Psoas muscle (tissue), 8 donors: Measurements from ENCODE around the gene ELAVL2. TPM values are rescaled to one million over a fixed set of nuclear protein-coding genes. Genes with fewer than 3 reads are reported as not detected.

Experiments used
- ATAC-seq, 4 donors: fragments of 200-7000 bp; cut with Tn5 transposase; one replicate each; pipeline ENCODE4 v1.9.1; 2020; ENCODE audit warnings: moderate library complexity in 3 of 4, mild to moderate bottlenecking in 2 of 4
- DNase-seq, 2 donors: peaks; one replicate each; pipeline ENCODE4 v3.0.0-alpha.2; 2020
- H3K27ac ChIP-seq: fragments of 200-600 bp; one replicate; pipeline ENCODE4 v1.8.0; 2022
- H3K27me3 ChIP-seq, 3 donors: fragments of 200-600 bp in 1 of 3; one replicate each; pipeline versions ENCODE4 v1.6.1 to v1.8.0; 2013 to 2022; ENCODE audit warnings: low read length in 2 of 3, mild to moderate bottlenecking in 2 of 3, moderate library complexity in 1 of 3; ENCODE audit not compliant: insufficient read depth in 3 of 3
- H3K36me3 ChIP-seq, 2 donors: fragments of 200-600 bp in 1 of 2; one replicate each; pipeline versions ENCODE4 v1.6.1 to v1.8.0; 2013 to 2022; ENCODE audit warnings: low read depth in 1 of 2, mild to moderate bottlenecking in 1 of 2, moderate library complexity in 1 of 2; ENCODE audit not compliant: insufficient read depth in 1 of 2
- H3K4me1 ChIP-seq: fragments of 200-600 bp; one replicate; pipeline ENCODE4 v1.8.0; 2022
- H3K4me3 ChIP-seq: fragments of 200-600 bp; one replicate; pipeline ENCODE4 v1.8.0; 2022; ENCODE audit warnings: mild to moderate bottlenecking
- H3K9me3 ChIP-seq: fragments of 200-600 bp; one replicate; pipeline ENCODE4 v1.8.0; 2022
- CTCF ChIP-seq: fragments of 200-600 bp; IDR thresholded peaks from one replicate; pipeline ENCODE4 v1.8.0; 2022; ENCODE audit warnings: antibody characterized with exemption
- WGBS, 3 donors: extraction: QIAGEN DNeasy Blood & Tissue Kit; methylation state at CpG; one replicate each; pipeline versions ENCODE4 v1.1.6 to v1.1.7; 2013; 5-methylcytosine and 5-hydroxymethylcytosine counted together
- intact Hi-C, 2 donors: fragments of 100-400 bp; cut with DNase I; formaldehyde crosslinking; loops; one replicate each; pipeline versions ENCODE4 v1.11.0 to v1.14.2; 2022
- polyA plus RNA-seq, 3 donors: library from polyadenylated mRNA; stranded (reverse); fragments of 200-250 nt; gene quantifications; one replicate each; pipeline ENCODE4 v1.2.3, GENCODE V29; 2013
- total RNA-seq, 4 donors: library from RNA; stranded (reverse); fragmentation: NEBNext Ultra II Directional in 2 of 4; extraction: Animal tissue kit (Norgen Biotek cat#: 25700) in 2 of 4; gene quantifications; one replicate each; pipeline versions ENCODE4 v1.2.1 to v1.2.4, GENCODE V29; 2021 to 2023
- donor health status: healthy with polysubstance abuse.
- donor health status: DM: no; HTN: no; CAD: no; lungs with moderate emphysema.
- donor health status: Bipolar disorder and iron deficiency.
- donor health status: healthy.
- donor health status: DM: yes; HTN: yes; CAD: no.
- donor health status: DM: no; HTN: no; CAD: no.
- donor health status: DM: no; HTN: no; CAD: no.
- donor health status: DM: yes; HTN: yes; CAD: no.

The ELAVL2 gene
- total and polyA plus RNA-seq, 7 donors = 0.03 to 0.32 (median 0.04) TPM; not detected in 4

- ATAC-seq (no peak), DNase-seq (no peak)
- Histone ChIP-seq H3K4me1 (no peaks in the 10 kb centered on the region), H3K27ac (no peak overlapping the region), H3K36me3 (no peaks in the 10 kb centered on the region), H3K9me3 (no peaks in the 10 kb centered on the region), H3K4me3 (no peak overlapping the region), H3K27me3 (peaks cover 0 to 28% (median 17%) of the 10 kb centered on the region in 3 donors)
- no peak for TF ChIP-seq CTCF
- intact Hi-C loops = no loop called here
- 70 to 81% (median 73%) methylated on average over 3 of the region's 3 CpGs for WGBS, 3 donors
These were observed 11.8 kb downstream of the ELAVL2 start for GRCh38 chr9:23814243-23814642.

DNA sequence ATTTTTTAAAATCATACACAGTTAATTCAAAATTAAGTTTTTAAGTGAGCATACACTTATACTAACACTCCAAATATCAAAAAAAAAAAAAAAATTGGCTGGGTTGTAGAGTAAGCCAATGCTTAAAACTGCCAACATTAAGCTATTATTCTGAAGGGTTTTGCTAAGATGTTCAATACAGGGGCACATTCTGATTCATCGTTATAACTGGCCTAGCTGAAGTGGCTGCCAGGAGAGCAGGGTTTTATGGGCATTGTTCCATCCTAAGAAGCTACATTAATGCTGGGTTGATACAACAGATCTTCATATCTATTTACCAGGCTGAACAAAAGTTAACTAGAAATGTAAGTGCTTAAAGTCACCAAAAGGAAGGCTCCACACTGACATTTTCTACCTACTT, 13.4 kb downstream of the ELAVL2 start:
- Histone ChIP-seq H3K27me3 (peaks cover 0 to 14% (median 9%) of the 10 kb centered on the region in 3 donors), H3K36me3 (no peaks in the 10 kb centered on the region), H3K4me3 (no peak overlapping the region), H3K27ac (no peak overlapping the region), H3K9me3 (no peaks in the 10 kb centered on the region), H3K4me1 (no peaks in the 10 kb centered on the region)
- ATAC-seq (no peak), DNase-seq (no peak)
- 53 to 77% (median 58%) methylated on average over 1 of the region's 1 CpG for WGBS, 3 donors
- intact Hi-C loops = no loop called here
- no peak for TF ChIP-seq CTCF

DNA sequence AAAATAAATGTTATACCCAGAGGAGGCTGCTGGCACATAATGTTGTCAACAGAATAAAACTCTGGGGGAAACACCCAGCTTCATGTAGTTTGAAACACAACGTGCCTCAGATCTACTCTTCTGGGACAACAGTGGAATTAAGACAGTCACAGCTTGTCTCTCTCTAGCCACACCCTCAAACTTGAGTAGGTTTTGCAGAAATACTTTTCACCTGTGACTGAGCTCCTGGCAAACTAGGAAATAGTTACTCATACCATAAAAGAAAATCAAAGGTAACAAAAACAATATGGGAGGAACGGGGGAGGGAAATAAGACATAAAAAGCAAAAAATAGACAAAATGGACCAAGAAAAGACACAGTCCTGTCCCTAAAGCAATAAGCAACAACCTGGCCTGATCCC, 14.4 kb downstream of the ELAVL2 start:
- DNase-seq (no peak), ATAC-seq (no peak)
- Histone ChIP-seq H3K4me3 (no peak overlapping the region), H3K9me3 (no peaks in the 10 kb centered on the region), H3K27ac (no peak overlapping the region), H3K27me3 (peaks cover 0 to 9% (median 6%) of the 10 kb centered on the region in 3 donors), H3K36me3 (no peaks in the 10 kb centered on the region), H3K4me1 (no peaks in the 10 kb centered on the region)
- intact Hi-C loops = no loop called here
- WGBS, 3 donors = 58 to 69% (median 61%) methylated on average over 2 of the region's 2 CpGs
- TF ChIP-seq CTCF = no peak

DNA sequence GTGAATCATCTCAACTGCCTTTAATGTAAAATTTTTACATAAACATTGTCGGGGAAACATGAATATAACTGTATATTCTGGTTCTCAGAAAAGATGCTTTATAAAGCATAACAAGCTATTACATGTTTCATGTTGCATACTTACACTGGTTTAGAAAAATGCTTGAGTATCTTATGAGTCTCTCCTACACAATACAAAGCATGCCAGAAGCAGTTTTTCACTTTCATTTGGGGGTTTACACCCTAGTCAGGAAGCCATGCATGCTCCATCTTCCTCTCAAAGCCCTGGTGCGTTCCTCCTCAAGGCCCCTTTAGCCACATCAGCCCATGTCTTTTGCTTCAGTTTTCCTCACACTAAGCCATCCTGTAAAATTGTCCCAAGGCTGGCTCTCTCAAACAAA, 22.8 kb downstream of the ELAVL2 start:
- 86 to 96% (median 92%) methylated on average over 2 of the region's 2 CpGs for WGBS, 3 donors
- Histone ChIP-seq H3K36me3 (no peaks in the 10 kb centered on the region), H3K27ac (no peak overlapping the region), H3K4me3 (no peak overlapping the region), H3K27me3 (no peaks in the 10 kb centered on the region), H3K4me1 (no peaks in the 10 kb centered on the region), H3K9me3 (no peaks in the 10 kb centered on the region)
- intact Hi-C loops = no loop called here
- ATAC-seq (no peak), DNase-seq (no peak)
- no peak for TF ChIP-seq CTCF

- H3K9me3 ChIP-seq = no peaks in the 10 kb centered on the region
- ATAC-seq = no peak
- H3K36me3 ChIP-seq = no peaks in the 10 kb centered on the region
- H3K27ac ChIP-seq = no peak overlapping the region
- no peaks in the 10 kb centered on the region for H3K4me1 ChIP-seq
- intact Hi-C loops = no loop called here
- no peak overlapping the region for H3K4me3 ChIP-seq
- 95 to 96% (median 95%) methylated on average over 2 of the region's 2 CpGs for WGBS, 3 donors
- no peak for DNase-seq
- no peaks in the 10 kb centered on the region for H3K27me3 ChIP-seq
- TF ChIP-seq CTCF = no peak
These were observed 24.5 kb downstream of the ELAVL2 start for GRCh38 chr9:23801523-23801922.
